SK-N-SH (cell line): ENCODE measurements around the gene OSTF1. TPM values are rescaled to one million over a fixed set of nuclear protein-coding genes. Genes with fewer than 3 reads are reported as not detected.

Experiments used
- CTCF ChIA-PET: fragments of 300-600, 350-600 bp; formaldehyde crosslinking; extraction: SDS; loops from one replicate; lab custom pipeline; 2021; lab: Yijun Ruan, JAX
- POLR2A ChIA-PET: fragments of 350-600 bp; sonication (Branson Sonifier 250); formaldehyde crosslinking; extraction: SDS; loops from one replicate; lab custom pipeline; 2020; ENCODE audit warnings: antibody characterized with exemption, inconsistent platforms; lab: Yijun Ruan, JAX
- DNase-seq: peaks from one replicate; pipeline ENCODE4 v3.0.0; 2012
- H2AFZ ChIP-seq: fragments of 200-600 bp; sonication (generic); 2 replicates; pipeline ENCODE4 v1.8.1; 2016; ENCODE audit warnings: antibody characterized with exemption, mild to moderate bottlenecking, low read depth
- H3F3A ChIP-seq: fragments of 200-600 bp; sonication (generic); replicated peaks from 2 replicates; pipeline ENCODE3; 2016; ENCODE audit warnings: antibody characterized with exemption, mild to moderate bottlenecking; ENCODE audit not compliant: insufficient read depth
- H3K27ac ChIP-seq, 2 experiments: fragments of 200-500 bp in 1 of 2; fragments of 200-600 bp in 1 of 2; sonication (Bioruptor generic) in 1 of 2; sonication (generic), shearing (Covaris generic) in 1 of 2; 2 replicates each; pipeline versions ENCODE4 v1.5.1 to v1.6.1; 2014 to 2016; ENCODE audit warnings: low read depth in 2 of 2, inconsistent platforms in 1 of 2, low read length in 1 of 2, mild to moderate bottlenecking in 1 of 2, mixed read lengths in 1 of 2
- H3K27me3 ChIP-seq: fragments of 200-600 bp; sonication (generic), shearing (Covaris generic); 2 replicates; pipeline ENCODE4 v1.6.1; 2016; ENCODE audit warnings: mixed run types; ENCODE audit not compliant: insufficient read depth
- H3K36me3 ChIP-seq, 2 experiments: fragments of 200-500 bp in 1 of 2; fragments of 200-600 bp in 1 of 2; sonication (Bioruptor generic) in 1 of 2; sonication (generic) in 1 of 2; replicated peaks in 1 of 2; 2 replicates each; pipeline versions ENCODE3 to v1.5.1; 2014 to 2016; ENCODE audit warnings: low read length in 1 of 2, mild to moderate bottlenecking in 1 of 2; ENCODE audit not compliant: insufficient read depth in 2 of 2, control insufficient read depth in 1 of 2
- H3K4me1 ChIP-seq, 2 experiments: fragments of 200-500 bp in 1 of 2; fragments of 200-600 bp in 1 of 2; sonication (Bioruptor generic) in 1 of 2; sonication (generic), shearing (Covaris generic) in 1 of 2; 2 replicates each; pipeline versions ENCODE4 v1.5.1 to v1.6.1; 2014 to 2016; ENCODE audit warnings: low read depth in 1 of 2, low read length in 1 of 2, mixed run types in 1 of 2; ENCODE audit not compliant: insufficient read depth in 2 of 2, control insufficient read depth in 1 of 2
- H3K4me2 ChIP-seq: fragments of 200-600 bp; sonication (generic), shearing (Covaris generic); 2 replicates; pipeline ENCODE4 v1.6.1; 2017; ENCODE audit warnings: mixed run types
- H3K4me3 ChIP-seq, 2 experiments: fragments of 200-500 bp in 1 of 2; fragments of 200-600 bp in 1 of 2; sonication (Bioruptor generic) in 1 of 2; sonication (generic), shearing (Covaris generic) in 1 of 2; 2 replicates each; pipeline versions ENCODE4 v1.5.1 to v1.8.1; 2014 to 2016; ENCODE audit warnings: low read depth in 2 of 2, inconsistent platforms in 1 of 2, low read length in 1 of 2, mild to moderate bottlenecking in 1 of 2, mixed read lengths in 1 of 2, moderate library complexity in 1 of 2
- H3K79me2 ChIP-seq: fragments of 200-600 bp; sonication (generic); 2 replicates; pipeline ENCODE4 v1.8.1; 2017; ENCODE audit warnings: mild to moderate bottlenecking; ENCODE audit not compliant: insufficient read depth
- H3K9ac ChIP-seq: fragments of 200-600 bp; sonication (generic); 2 replicates; pipeline ENCODE4 v1.6.1; 2017; ENCODE audit warnings: mixed run types
- H3K9me2 ChIP-seq: fragments of 200-600 bp; sonication (generic); 2 replicates; pipeline ENCODE4 v1.6.1; 2017; ENCODE audit warnings: mixed run types
- H3K9me3 ChIP-seq: fragments of 200-600 bp; sonication (generic); 2 replicates; pipeline ENCODE4 v1.6.1; 2017; ENCODE audit warnings: mixed run types, mild to moderate bottlenecking, moderate library complexity
- H4K20me1 ChIP-seq: fragments of 200-600 bp; sonication (generic); 2 replicates; pipeline ENCODE4 v1.6.1; 2017; ENCODE audit warnings: mild to moderate bottlenecking, mixed run types; ENCODE audit not compliant: insufficient read depth
- EP300 ChIP-seq, 2 experiments: IDR thresholded peaks; 2 replicates each; pipeline versions ENCODE4 v1.4.0 to v1.6.1; 2012; ENCODE audit warnings: borderline replicate concordance in 1 of 2, low read depth in 1 of 2, low read length in 1 of 2
- EZH2phosphoT487 ChIP-seq: fragments of 200-600 bp; sonication (generic); IDR thresholded peaks from 2 replicates; pipeline ENCODE4 v1.6.1; 2017; ENCODE audit warnings: low read depth, mixed run types, mild to moderate bottlenecking, antibody characterized with exemption, moderate library complexity, borderline replicate concordance
- FOSL2 ChIP-seq: IDR thresholded peaks from 2 replicates; pipeline ENCODE4 v1.4.0; 2012; ENCODE audit warnings: low read depth, mild to moderate bottlenecking, moderate library complexity, borderline replicate concordance
- FOXM1 ChIP-seq: IDR thresholded peaks from 2 replicates; pipeline ENCODE4 v1.4.0; 2012; ENCODE audit warnings: low read depth, mild to moderate bottlenecking
- MEF2A ChIP-seq: IDR thresholded peaks from 2 replicates; pipeline ENCODE4 v1.4.0; 2012; ENCODE audit warnings: low read depth, borderline replicate concordance
- RCOR1 ChIP-seq: fragments of 150-350 bp; IDR thresholded peaks from 2 replicates; pipeline ENCODE4 v1.6.1; 2017; ENCODE audit warnings: antibody characterized with exemption, low read length
- TAF1 ChIP-seq: IDR thresholded peaks from 2 replicates; pipeline ENCODE4 v1.6.1; 2012; ENCODE audit warnings: low read depth, mild to moderate bottlenecking, low read length, moderate library complexity, borderline replicate concordance
- WGBS: methylation state at CpG from one replicate; pipeline ENCODE4 v1.1.6; 2017; ENCODE audit warnings: low lambda C conversion rate; 5-methylcytosine and 5-hydroxymethylcytosine counted together
- polyA plus RNA-seq, 3 experiments: library from polyadenylated mRNA; depleted of rRNA; stranded (reverse); fragments of >200 nt; gene quantifications; 2 replicates each; pipeline ENCODE4 v1.2.3, GENCODE V29; 2012
- TF ChIP-seq, protein P1 (sequence below): IDR thresholded peaks from 2 replicates; pipeline ENCODE4 v1.4.0; 2012; ENCODE audit warnings: low read depth, borderline replicate concordance
- TF ChIP-seq, protein P2 (sequence below): IDR thresholded peaks from 2 replicates; pipeline ENCODE4 v1.4.0; 2012; ENCODE audit warnings: low read depth
- TF ChIP-seq, protein P3 (sequence below): fragments of 200-600 bp; sonication (generic); IDR thresholded peaks from 2 replicates; pipeline ENCODE4 v1.6.1; 2017; ENCODE audit warnings: antibody characterized with exemption, mild to moderate bottlenecking, moderate library complexity
- TF ChIP-seq, protein P4 (sequence below): IDR thresholded peaks from 2 replicates; pipeline ENCODE4 v1.6.1; 2012; ENCODE audit warnings: mild to moderate bottlenecking, low read depth, low read length, moderate library complexity

The OSTF1 gene
- polyA plus RNA-seq, 1 of the 3 experiments (the other 2 are of a cell fraction): 9.5 TPM

DNA sequence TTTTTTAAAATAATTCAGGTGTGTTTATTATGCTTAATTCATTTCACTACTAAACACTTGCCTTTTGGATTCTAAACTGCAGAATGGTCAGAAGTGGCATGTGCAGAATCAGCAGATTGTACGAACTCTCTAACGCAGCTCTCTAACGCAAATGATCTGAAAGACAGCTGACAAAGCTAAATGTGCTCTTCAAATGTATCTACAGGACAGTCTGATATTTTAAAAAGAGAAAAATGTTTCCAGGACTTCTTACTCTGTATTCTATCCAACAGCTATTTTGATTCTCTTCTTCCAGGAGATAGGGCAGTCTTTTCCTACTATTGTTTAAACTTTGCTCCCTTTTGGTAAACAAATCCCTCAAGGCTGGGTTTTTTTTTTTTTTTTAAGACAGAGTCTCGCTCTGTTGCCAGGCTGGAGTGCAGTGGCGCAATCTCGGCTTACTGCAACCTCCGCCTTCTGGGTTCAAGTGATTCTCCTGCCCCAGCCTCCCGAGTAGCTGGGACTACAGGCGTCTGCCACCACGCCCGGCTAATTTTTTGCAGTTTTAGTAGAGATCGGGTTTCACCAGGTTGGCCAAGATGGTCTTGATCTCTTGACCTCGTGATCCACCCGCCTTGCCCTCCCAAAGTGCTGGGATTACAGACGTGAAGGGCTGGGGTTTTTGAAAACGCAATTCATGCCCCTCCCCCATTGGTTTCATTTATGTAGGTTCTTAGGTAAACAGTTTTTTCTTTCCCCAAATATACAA, 1.6 kb upstream of the OSTF1 start:
- no peak for TF ChIP-seq EP300 (IDR thresholded peaks at IDR 0.05; ENCODE audit: borderline replicate concordance in 1 of 2, low read depth in 1 of 2, low read length in 1 of 2)
- no peak for TF ChIP-seq EZH2phosphoT487
- TF ChIP-seq MEF2A: no peak
- TF ChIP-seq, protein P1, sequence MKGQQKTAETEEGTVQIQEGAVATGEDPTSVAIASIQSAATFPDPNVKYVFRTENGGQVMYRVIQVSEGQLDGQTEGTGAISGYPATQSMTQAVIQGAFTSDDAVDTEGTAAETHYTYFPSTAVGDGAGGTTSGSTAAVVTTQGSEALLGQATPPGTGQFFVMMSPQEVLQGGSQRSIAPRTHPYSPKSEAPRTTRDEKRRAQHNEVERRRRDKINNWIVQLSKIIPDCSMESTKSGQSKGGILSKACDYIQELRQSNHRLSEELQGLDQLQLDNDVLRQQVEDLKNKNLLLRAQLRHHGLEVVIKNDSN: no peak
- TF ChIP-seq RCOR1: no peak
- TF ChIP-seq FOSL2: no peak
- TF ChIP-seq, protein P2, sequence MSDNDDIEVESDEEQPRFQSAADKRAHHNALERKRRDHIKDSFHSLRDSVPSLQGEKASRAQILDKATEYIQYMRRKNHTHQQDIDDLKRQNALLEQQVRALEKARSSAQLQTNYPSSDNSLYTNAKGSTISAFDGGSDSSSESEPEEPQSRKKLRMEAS: no peak
- no peak for TF ChIP-seq FOXM1
- TF ChIP-seq TAF1: no peak
- no peak for DNase-seq
- peaks cover 26% of the 10 kb centered on the region for H3K79me2 ChIP-seq
- peak overlapping the region; percentile 99; the same call in 1 of the 2 replicates for H2AFZ ChIP-seq
- peak overlapping the region; percentile 67; the same call in 1 of the 2 replicates for H3K9ac ChIP-seq
- H4K20me1 ChIP-seq: peaks cover 4% of the 10 kb centered on the region; the same call in 1 of the 2 replicates
- peak overlapping the region; percentile 60 to 98; a peak in 3 of 4 replicates for H3K4me3 ChIP-seq
- H3K27me3 ChIP-seq: no peaks in the 10 kb centered on the region
- CTCF ChIA-PET: interaction anchor here (1.1 to 5.1 kb wide), 4 partner anchors 9 to 313 kb away, joined by 5 to 27 read pairs (median 8); partner anchors contain the start of gene C9orf40
- H3K9me3 ChIP-seq: no peaks in the 10 kb centered on the region
- peak overlapping the region; percentile 92 for H3K4me2 ChIP-seq
- peaks cover 6% of the 10 kb centered on the region for H3F3A ChIP-seq
- H3K36me3 ChIP-seq: no peaks in the 10 kb centered on the region
- H3K4me1 ChIP-seq: peaks cover 4 to 6% of the 10 kb centered on the region in 2 experiments; a peak in 2 of 4 replicates
- POLR2A ChIA-PET: no interaction called here
- 58% methylated on average over 16 of the region's 16 CpGs for WGBS
- H3K9me2 ChIP-seq: no peaks in the 10 kb centered on the region
- H3K27ac ChIP-seq: no peak overlapping the region

DNA sequence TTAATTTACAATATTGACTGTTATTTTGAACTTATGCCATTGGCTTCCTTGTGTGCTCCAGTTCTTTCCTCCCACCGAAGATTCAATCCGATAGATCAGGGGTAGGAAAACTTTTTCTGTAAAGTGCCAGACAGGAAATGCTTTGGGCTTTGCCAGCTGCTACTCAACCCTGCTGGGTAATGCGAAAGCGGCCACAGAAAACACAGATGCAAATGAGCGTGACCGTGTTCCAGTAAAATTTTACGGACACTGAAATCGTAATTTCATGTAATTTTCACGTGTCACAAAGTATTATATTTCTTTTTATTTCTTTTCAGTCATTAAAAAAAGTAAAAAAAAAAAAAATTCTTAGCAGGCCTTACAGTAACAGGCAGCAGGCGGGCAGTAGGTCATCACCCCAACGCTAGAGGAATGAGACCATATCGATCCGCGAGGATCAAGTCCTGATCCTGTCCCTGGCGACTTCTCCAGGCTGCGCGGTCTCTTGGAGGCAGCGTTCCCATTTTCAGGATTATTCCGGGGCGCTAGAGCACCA, 958 bp upstream of the OSTF1 start:
- Histone ChIP-seq H2AFZ (peak overlapping the region; percentile 99), H3K36me3 (no peaks in the 10 kb centered on the region), H4K20me1 (peaks cover 4% of the 10 kb centered on the region; the same call in 1 of the 2 replicates), H3K27ac (peak overlapping the region in 1 of 2 experiments; percentile 45; a peak in 1 of 4 replicates), H3K4me2 (peak overlapping the region; percentile 92), H3K79me2 (peaks cover 32% of the 10 kb centered on the region), H3K9me3 (no peaks in the 10 kb centered on the region), H3K4me1 (peaks cover 4 to 6% of the 10 kb centered on the region in 2 experiments; a peak in 2 of 4 replicates), H3K4me3 (peak overlapping the region; percentile 60 to 98), H3K27me3 (no peaks in the 10 kb centered on the region), H3F3A (peaks cover 11% of the 10 kb centered on the region), H3K9me2 (no peaks in the 10 kb centered on the region), H3K9ac (peak overlapping the region; percentile 67)
- no peak for DNase-seq
- WGBS: 21% methylated on average over 20 of the region's 20 CpGs
- ChIA-PET POLR2A (no interaction called here), CTCF (interaction anchor here (0.8 to 2.1 kb wide), 6 partner anchors 9 to 344 kb away, joined by 3 to 9 read pairs (median 4); no protein-coding TSS in a partner anchor)
- TF ChIP-seq, protein P3, sequence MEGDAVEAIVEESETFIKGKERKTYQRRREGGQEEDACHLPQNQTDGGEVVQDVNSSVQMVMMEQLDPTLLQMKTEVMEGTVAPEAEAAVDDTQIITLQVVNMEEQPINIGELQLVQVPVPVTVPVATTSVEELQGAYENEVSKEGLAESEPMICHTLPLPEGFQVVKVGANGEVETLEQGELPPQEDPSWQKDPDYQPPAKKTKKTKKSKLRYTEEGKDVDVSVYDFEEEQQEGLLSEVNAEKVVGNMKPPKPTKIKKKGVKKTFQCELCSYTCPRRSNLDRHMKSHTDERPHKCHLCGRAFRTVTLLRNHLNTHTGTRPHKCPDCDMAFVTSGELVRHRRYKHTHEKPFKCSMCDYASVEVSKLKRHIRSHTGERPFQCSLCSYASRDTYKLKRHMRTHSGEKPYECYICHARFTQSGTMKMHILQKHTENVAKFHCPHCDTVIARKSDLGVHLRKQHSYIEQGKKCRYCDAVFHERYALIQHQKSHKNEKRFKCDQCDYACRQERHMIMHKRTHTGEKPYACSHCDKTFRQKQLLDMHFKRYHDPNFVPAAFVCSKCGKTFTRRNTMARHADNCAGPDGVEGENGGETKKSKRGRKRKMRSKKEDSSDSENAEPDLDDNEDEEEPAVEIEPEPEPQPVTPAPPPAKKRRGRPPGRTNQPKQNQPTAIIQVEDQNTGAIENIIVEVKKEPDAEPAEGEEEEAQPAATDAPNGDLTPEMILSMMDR: peak; percentile 23
- TF ChIP-seq, protein P4, sequence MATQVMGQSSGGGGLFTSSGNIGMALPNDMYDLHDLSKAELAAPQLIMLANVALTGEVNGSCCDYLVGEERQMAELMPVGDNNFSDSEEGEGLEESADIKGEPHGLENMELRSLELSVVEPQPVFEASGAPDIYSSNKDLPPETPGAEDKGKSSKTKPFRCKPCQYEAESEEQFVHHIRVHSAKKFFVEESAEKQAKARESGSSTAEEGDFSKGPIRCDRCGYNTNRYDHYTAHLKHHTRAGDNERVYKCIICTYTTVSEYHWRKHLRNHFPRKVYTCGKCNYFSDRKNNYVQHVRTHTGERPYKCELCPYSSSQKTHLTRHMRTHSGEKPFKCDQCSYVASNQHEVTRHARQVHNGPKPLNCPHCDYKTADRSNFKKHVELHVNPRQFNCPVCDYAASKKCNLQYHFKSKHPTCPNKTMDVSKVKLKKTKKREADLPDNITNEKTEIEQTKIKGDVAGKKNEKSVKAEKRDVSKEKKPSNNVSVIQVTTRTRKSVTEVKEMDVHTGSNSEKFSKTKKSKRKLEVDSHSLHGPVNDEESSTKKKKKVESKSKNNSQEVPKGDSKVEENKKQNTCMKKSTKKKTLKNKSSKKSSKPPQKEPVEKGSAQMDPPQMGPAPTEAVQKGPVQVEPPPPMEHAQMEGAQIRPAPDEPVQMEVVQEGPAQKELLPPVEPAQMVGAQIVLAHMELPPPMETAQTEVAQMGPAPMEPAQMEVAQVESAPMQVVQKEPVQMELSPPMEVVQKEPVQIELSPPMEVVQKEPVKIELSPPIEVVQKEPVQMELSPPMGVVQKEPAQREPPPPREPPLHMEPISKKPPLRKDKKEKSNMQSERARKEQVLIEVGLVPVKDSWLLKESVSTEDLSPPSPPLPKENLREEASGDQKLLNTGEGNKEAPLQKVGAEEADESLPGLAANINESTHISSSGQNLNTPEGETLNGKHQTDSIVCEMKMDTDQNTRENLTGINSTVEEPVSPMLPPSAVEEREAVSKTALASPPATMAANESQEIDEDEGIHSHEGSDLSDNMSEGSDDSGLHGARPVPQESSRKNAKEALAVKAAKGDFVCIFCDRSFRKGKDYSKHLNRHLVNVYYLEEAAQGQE: no peak
